Mucosa of descending colon (tissue), 3 donors: Measurements from ENCODE around the gene PARD3B. TPM values are rescaled to one million over a fixed set of nuclear protein-coding genes. Genes with fewer than 3 reads are reported as not detected.

Experiments
- ATAC-seq: fragments of 200-7000 bp; cut with Tn5 transposase; one replicate; pipeline ENCODE4 v1.9.1; 2020; ENCODE audit warnings: mild to moderate bottlenecking, moderate library complexity
- DNase-seq, 3 donors: peaks; one replicate each; pipeline ENCODE4 v3.0.0-alpha.2; 2020
- H3K36me3 ChIP-seq: fragments of 200-600 bp; one replicate; pipeline ENCODE4 v1.8.0; 2021; ENCODE audit warnings: low read depth, mild to moderate bottlenecking
- H3K4me1 ChIP-seq: fragments of 200-600 bp; one replicate; pipeline ENCODE4 v1.8.0; 2021; ENCODE audit warnings: low read depth, mild to moderate bottlenecking
- H3K4me3 ChIP-seq: fragments of 200-600 bp; one replicate; pipeline ENCODE4 v1.8.0; 2021; ENCODE audit warnings: mild to moderate bottlenecking
- H3K9me3 ChIP-seq: fragments of 200-600 bp; one replicate; pipeline ENCODE4 v1.8.0; 2021; ENCODE audit warnings: mild to moderate bottlenecking
- CTCF ChIP-seq: fragments of 200-600 bp; IDR thresholded peaks from one replicate; pipeline ENCODE4 v1.8.0; 2022; ENCODE audit warnings: antibody characterized with exemption, mild to moderate bottlenecking
- intact Hi-C, 2 donors: fragments of 100-400 bp; cut with DNase I in 1 of 2; cut with micrococcal nuclease in 1 of 2; formaldehyde crosslinking; loops; one replicate each; pipeline versions ENCODE4 v1.11.0 to v1.11.1; 2022; cut with DNase I, micrococcal nuclease
- total RNA-seq, 3 donors: library from RNA; stranded (reverse); fragmentation: NEBNext Ultra II Directional in 2 of 3; extraction: Animal tissue kit (Norgen Biotek cat#: 25700) in 2 of 3; gene quantifications; one replicate each; pipeline versions ENCODE4 v1.2.1 to v1.2.4, GENCODE V29; 2021 to 2023
- donor health status: DM: no; HTN: no; CAD: no; lungs with moderate emphysema.
- donor health status: DM: no; HTN: no; CAD: no.
- donor health status: DM: no; HTN: yes; CAD: no.

The PARD3B gene
- total RNA-seq, 3 donors from 2014 or later: 21.1 to 56.8 (median 44.0) TPM

GRCh38 chr2:205060269-205060668 is 515.0 kb downstream of the PARD3B start:
- Histone ChIP-seq H3K36me3 (no peaks in the 10 kb centered on the region), H3K9me3 (no peaks in the 10 kb centered on the region), H3K4me3 (no peak overlapping the region), H3K4me1 (no peaks in the 10 kb centered on the region)
- TF ChIP-seq CTCF: no peak
- intact Hi-C loops: no loop called here
- DNase-seq (no peak), ATAC-seq (no peak)

- ATAC-seq (no peak), DNase-seq (no peak)
- Histone ChIP-seq H3K4me1 (no peaks in the 10 kb centered on the region), H3K36me3 (no peaks in the 10 kb centered on the region), H3K9me3 (no peaks in the 10 kb centered on the region), H3K4me3 (no peak overlapping the region)
- TF ChIP-seq CTCF: no peak
- intact Hi-C loops: no loop called here
Observed at GRCh38 chr2:205066081-205066480, 520.8 kb downstream of the PARD3B start.

GRCh38 chr2:205069928-205070327 is 524.7 kb downstream of the PARD3B start:
- no peaks in the 10 kb centered on the region for H3K36me3 ChIP-seq
- no peak for TF ChIP-seq CTCF
- no peaks in the 10 kb centered on the region for H3K9me3 ChIP-seq
- no peak for DNase-seq
- intact Hi-C loops: no loop called here
- no peaks in the 10 kb centered on the region for H3K4me1 ChIP-seq
- no peak for ATAC-seq
- no peak overlapping the region for H3K4me3 ChIP-seq

- Histone ChIP-seq H3K9me3 (no peaks in the 10 kb centered on the region), H3K36me3 (no peaks in the 10 kb centered on the region), H3K4me3 (no peak overlapping the region), H3K4me1 (no peaks in the 10 kb centered on the region)
- TF ChIP-seq CTCF: no peak
- DNase-seq (no peak), ATAC-seq (no peak)
- intact Hi-C loops: no loop called here
Observed at GRCh38 chr2:205070889-205071288, 525.6 kb downstream of the PARD3B start.

- H3K36me3 ChIP-seq: no peaks in the 10 kb centered on the region
- no peak overlapping the region for H3K4me3 ChIP-seq
- ATAC-seq (no peak), DNase-seq (no peak)
- H3K4me1 ChIP-seq: no peaks in the 10 kb centered on the region
- intact Hi-C loops: no loop called here
- TF ChIP-seq CTCF: no peak
- H3K9me3 ChIP-seq: no peaks in the 10 kb centered on the region
Observed at GRCh38 chr2:205073433-205074020, 528.3 kb downstream of the PARD3B start.

GRCh38 chr2:205076405-205076804 is 531.1 kb downstream of the PARD3B start:
- no peak for ATAC-seq
- Histone ChIP-seq H3K4me3 (no peak overlapping the region), H3K9me3 (no peaks in the 10 kb centered on the region), H3K4me1 (no peaks in the 10 kb centered on the region), H3K36me3 (no peaks in the 10 kb centered on the region)
- DNase-seq: no peak
- intact Hi-C loops: no loop called here
- no peak for TF ChIP-seq CTCF
